Endothelial cell of umbilical vein (primary cell): ENCODE measurements around the gene CDC16.

Source experiments
- CTCF ChIP-seq, 2 donors: IDR thresholded peaks; 1 replicate in 1 of 2; 2 replicates in 1 of 2; pipeline ENCODE4 v1.5.1; 2011; ENCODE audit warnings: low read length in 2 of 2, mild to moderate bottlenecking in 2 of 2, moderate library complexity in 2 of 2, control low read depth in 1 of 2, inconsistent platforms in 1 of 2, low read depth in 1 of 2; ENCODE audit not compliant: insufficient read depth in 1 of 2; ENCODE audit errors: extremely low read depth in 1 of 2
- GATA2 ChIP-seq: IDR thresholded peaks from 2 replicates; pipeline ENCODE4 v1.7.0; 2011; ENCODE audit warnings: low read depth, mild to moderate bottlenecking, moderate library complexity, mixed read lengths, low read length; ENCODE audit not compliant: insufficient read length, insufficient read depth
- JUN ChIP-seq: IDR thresholded peaks from 2 replicates; pipeline ENCODE4 v1.6.1; 2011; ENCODE audit warnings: borderline replicate concordance, low read depth; ENCODE audit not compliant: insufficient read length, insufficient read depth
- POLR2A ChIP-seq: IDR thresholded peaks from 2 replicates; pipeline ENCODE4 v1.6.1; 2012; ENCODE audit warnings: low read depth, mild to moderate bottlenecking, control low read depth, low read length

GRCh38 chr13:114304346-114305034 lies 69.8 kb downstream of the CDC16 start:
- TF ChIP-seq CTCF (IDR thresholded peaks at IDR 0.05; ENCODE audit: extremely low read depth in 1 of 2, insufficient read depth in 1 of 2, low read depth in 1 of 2, low read length in 2 of 2), result no peak
- no peak for TF ChIP-seq POLR2A
- no peak for TF ChIP-seq JUN
- no peak for TF ChIP-seq GATA2
